Peyer's patch (tissue), 4 donors: Measurements from ENCODE around the gene MACROD2. TPM values are rescaled to one million over a fixed set of nuclear protein-coding genes. Genes with fewer than 3 reads are reported as not detected.

ENCODE experiments used
- DNase-seq, 3 donors: peaks; one replicate each; pipeline ENCODE4 v3.0.0-alpha.2; 2017 to 2019
- H3K27ac ChIP-seq, 4 donors: fragments of 200-600 bp; sonication (generic); one replicate each; pipeline ENCODE4 v1.5.1; 2016 to 2019
- H3K27me3 ChIP-seq, 2 donors: fragments of 200-600 bp; sonication (generic); one replicate each; pipeline ENCODE4 v1.5.1; 2019
- H3K36me3 ChIP-seq, 3 donors: fragments of 200-600 bp; sonication (generic); one replicate each; pipeline ENCODE4 v1.5.1; 2016 to 2019
- H3K4me1 ChIP-seq, 4 donors: fragments of 200-600 bp; sonication (generic); one replicate each; pipeline ENCODE4 v1.5.1; 2016 to 2019
- H3K4me3 ChIP-seq, 4 donors: fragments of 200-600 bp; sonication (generic); 1 replicate in 3 of 4; 2 replicates in 1 of 4; pipeline ENCODE4 v1.5.1; 2016 to 2019; ENCODE audit warnings: mild to moderate bottlenecking in 1 of 4
- H3K9me3 ChIP-seq, 4 donors: fragments of 200-600 bp; sonication (generic); one replicate each; pipeline ENCODE4 v1.5.1; 2016 to 2019; ENCODE audit warnings: mild to moderate bottlenecking in 1 of 4
- CTCF ChIP-seq, 6 experiments: fragments of 450-650 bp in 4 of 6; fragments of 200-600 bp in 2 of 6; sonication (generic) in 1 of 6; IDR thresholded peaks; one replicate each; pipeline ENCODE4 v1.5.1; 2017 to 2019; ENCODE audit warnings: antibody characterized with exemption in 6 of 6, mild to moderate bottlenecking in 3 of 6, moderate library complexity in 1 of 6
- POLR2A ChIP-seq, 2 donors: fragments of 450-650 bp; IDR thresholded peaks; one replicate each; pipeline ENCODE4 v1.5.1; 2017; ENCODE audit warnings: antibody characterized with exemption in 2 of 2, mild to moderate bottlenecking in 2 of 2, moderate library complexity in 2 of 2
- total RNA-seq, 4 donors: library from RNA; depleted of rRNA; stranded (reverse); fragments of >200 nt; gene quantifications; one replicate each; pipeline ENCODE4 v1.1.0, GENCODE V29; 2016

Gene MACROD2
- total RNA-seq, 4 donors from 2014 or later, result 2.5 to 10.7 (median 6.5) TPM

GRCh38 chr20:14343491-14344065, 348.3 kb downstream of the MACROD2 start:
- Histone ChIP-seq H3K36me3 (no peaks in the 10 kb centered on the region), H3K4me1 (peaks cover 0 to 11% (median 0%) of the 10 kb centered on the region in 4 donors), H3K4me3 (no peak overlapping the region), H3K27ac (no peak overlapping the region), H3K27me3 (no peaks in the 10 kb centered on the region), H3K9me3 (no peaks in the 10 kb centered on the region)
- TF ChIP-seq POLR2A (IDR thresholded peaks at IDR 0.05), result no peak
- no peak for TF ChIP-seq CTCF (IDR thresholded peaks at IDR 0.05)
- no peak for DNase-seq

- H3K27me3 ChIP-seq, result no peaks in the 10 kb centered on the region
- TF ChIP-seq POLR2A (IDR thresholded peaks at IDR 0.05) (no peak), CTCF (IDR thresholded peaks at IDR 0.05) (no peak)
- no peaks in the 10 kb centered on the region for H3K36me3 ChIP-seq
- H3K4me1 ChIP-seq, result peaks cover 0 to 11% (median 0%) of the 10 kb centered on the region in 4 donors
- no peaks in the 10 kb centered on the region for H3K9me3 ChIP-seq
- H3K4me3 ChIP-seq, result no peak overlapping the region
- no peak for DNase-seq
- no peak overlapping the region for H3K27ac ChIP-seq
Measured at GRCh38 chr20:14344746-14345145, 349.4 kb downstream of the MACROD2 start.

- H3K4me1 ChIP-seq, result no peaks in the 10 kb centered on the region
- no peaks in the 10 kb centered on the region for H3K36me3 ChIP-seq
- no peak overlapping the region for H3K4me3 ChIP-seq
- no peaks in the 10 kb centered on the region for H3K27me3 ChIP-seq
- DNase-seq, result no peak
- TF ChIP-seq POLR2A (IDR thresholded peaks at IDR 0.05) (no peak), CTCF (IDR thresholded peaks at IDR 0.05) (no peak)
- H3K27ac ChIP-seq, result no peak overlapping the region
- no peaks in the 10 kb centered on the region for H3K9me3 ChIP-seq
Measured at GRCh38 chr20:14355791-14356190, 360.5 kb downstream of the MACROD2 start.

- TF ChIP-seq POLR2A (IDR thresholded peaks at IDR 0.05) (no peak), CTCF (IDR thresholded peaks at IDR 0.05) (no peak)
- Histone ChIP-seq H3K36me3 (no peaks in the 10 kb centered on the region), H3K4me1 (no peaks in the 10 kb centered on the region), H3K4me3 (no peak overlapping the region), H3K9me3 (no peaks in the 10 kb centered on the region), H3K27ac (no peak overlapping the region), H3K27me3 (no peaks in the 10 kb centered on the region)
- DNase-seq, result no peak
Measured at GRCh38 chr20:14360416-14360815, 365.1 kb downstream of the MACROD2 start.

- Histone ChIP-seq H3K27me3 (no peaks in the 10 kb centered on the region), H3K4me3 (no peak overlapping the region), H3K9me3 (no peaks in the 10 kb centered on the region), H3K36me3 (no peaks in the 10 kb centered on the region), H3K27ac (no peak overlapping the region), H3K4me1 (no peaks in the 10 kb centered on the region)
- no peak for DNase-seq
- TF ChIP-seq POLR2A (IDR thresholded peaks at IDR 0.05), result no peak
- no peak for TF ChIP-seq CTCF (IDR thresholded peaks at IDR 0.05)
Measured at GRCh38 chr20:14361509-14362345, 366.4 kb downstream of the MACROD2 start.
